Measurements from ENCODE around the gene SLC14A1. TPM values are rescaled to one million over a fixed set of nuclear protein-coding genes. Genes with fewer than 3 reads are reported as not detected.

SLC14A1 gene
- polyA plus RNA-seq, 1 donor (not counting 4 experiments of a cell fraction or from before 2014, with no cell fraction given), result not detected

GRCh38 chr18:45761512-45762114, 37.6 kb downstream of the SLC14A1 start:
- no peaks in the 10 kb centered on the region for H3K27me3 ChIP-seq (ENCODE audit: control insufficient read depth, extremely low read depth, insufficient read depth, low read length)
- dilution Hi-C loops (cut with MboI; ENCODE audit: extremely low pct_ligation_motif_present, low sequenced_read_pairs), result no loop called here
- no peaks in the 10 kb centered on the region for H4K20me1 ChIP-seq (ENCODE audit: control insufficient read depth, extremely low read depth, insufficient read depth, low read length)
- no peak for TF ChIP-seq EZH2 (IDR thresholded peaks at IDR 0.05; ENCODE audit: low read length)
- TF ChIP-seq, protein P1, sequence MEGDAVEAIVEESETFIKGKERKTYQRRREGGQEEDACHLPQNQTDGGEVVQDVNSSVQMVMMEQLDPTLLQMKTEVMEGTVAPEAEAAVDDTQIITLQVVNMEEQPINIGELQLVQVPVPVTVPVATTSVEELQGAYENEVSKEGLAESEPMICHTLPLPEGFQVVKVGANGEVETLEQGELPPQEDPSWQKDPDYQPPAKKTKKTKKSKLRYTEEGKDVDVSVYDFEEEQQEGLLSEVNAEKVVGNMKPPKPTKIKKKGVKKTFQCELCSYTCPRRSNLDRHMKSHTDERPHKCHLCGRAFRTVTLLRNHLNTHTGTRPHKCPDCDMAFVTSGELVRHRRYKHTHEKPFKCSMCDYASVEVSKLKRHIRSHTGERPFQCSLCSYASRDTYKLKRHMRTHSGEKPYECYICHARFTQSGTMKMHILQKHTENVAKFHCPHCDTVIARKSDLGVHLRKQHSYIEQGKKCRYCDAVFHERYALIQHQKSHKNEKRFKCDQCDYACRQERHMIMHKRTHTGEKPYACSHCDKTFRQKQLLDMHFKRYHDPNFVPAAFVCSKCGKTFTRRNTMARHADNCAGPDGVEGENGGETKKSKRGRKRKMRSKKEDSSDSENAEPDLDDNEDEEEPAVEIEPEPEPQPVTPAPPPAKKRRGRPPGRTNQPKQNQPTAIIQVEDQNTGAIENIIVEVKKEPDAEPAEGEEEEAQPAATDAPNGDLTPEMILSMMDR (optimal IDR thresholded peaks at IDR 0.05 in 1 of 3, IDR thresholded peaks at IDR 0.05 in 1 of 3, conservative IDR thresholded peaks at IDR 0.05 in 1 of 3; ENCODE audit: extremely low read depth in 1 of 3, insufficient read depth in 2 of 3, low read length in 3 of 3), result no peak
- no peaks in the 10 kb centered on the region for H3K9me1 ChIP-seq (ENCODE audit: control insufficient read depth, extremely low read depth, insufficient read depth, low read length)
- H3K4me3 ChIP-seq (ENCODE audit: control insufficient read depth in 2 of 3, extremely low read depth in 1 of 3, insufficient read depth in 2 of 3, low read depth in 1 of 3, low read length in 3 of 3), result no peak overlapping the region
- no peak overlapping the region for H3K4me2 ChIP-seq (ENCODE audit: control insufficient read depth, extremely low read depth, insufficient read depth, low read depth, low read length)
- no peaks in the 10 kb centered on the region for H3K36me3 ChIP-seq (ENCODE audit: control insufficient read depth in 2 of 2, extremely low read depth in 1 of 2, insufficient read depth in 2 of 2, low read length in 2 of 2)
- no peak overlapping the region for H3K27ac ChIP-seq (ENCODE audit: control insufficient read depth, insufficient read depth, low read length)
- no peak overlapping the region for H2AFZ ChIP-seq (ENCODE audit: control insufficient read depth, low read length)
- H3K4me1 ChIP-seq (ENCODE audit: control insufficient read depth, extremely low read depth, insufficient read depth, low read length), result peaks cover 10% of the 10 kb centered on the region
- H3K9me3 ChIP-seq (ENCODE audit: control insufficient read depth, low read depth, low read length), result no peaks in the 10 kb centered on the region
- H3K79me2 ChIP-seq (ENCODE audit: control insufficient read depth, insufficient read depth, low read length), result no peaks in the 10 kb centered on the region
- FAIRE-seq, result peak; percentile 13
- no peak overlapping the region for H3K9ac ChIP-seq (ENCODE audit: control insufficient read depth, extremely low read depth, insufficient read depth, low read length)
- DNase-seq (ENCODE audit: low read depth, low spot score), result no peak

- peak overlapping the region; percentile 51 for H3K27ac ChIP-seq (ENCODE audit: control insufficient read depth, insufficient read depth, low read length)
Measured at GRCh38 chr18:45764000-45764686, 40.2 kb downstream of the SLC14A1 start.

More at GRCh38 chr18:45764000-45764686, 40.2 kb downstream of the SLC14A1 start:
- no peaks in the 10 kb centered on the region for H3K27me3 ChIP-seq (ENCODE audit: control insufficient read depth, extremely low read depth, insufficient read depth, low read length)
- H2AFZ ChIP-seq (ENCODE audit: control insufficient read depth, low read length), result peak overlapping the region; percentile 84
- no peaks in the 10 kb centered on the region for H3K36me3 ChIP-seq (ENCODE audit: control insufficient read depth in 2 of 2, extremely low read depth in 1 of 2, insufficient read depth in 2 of 2, low read length in 2 of 2)
- H3K4me3 ChIP-seq (ENCODE audit: control insufficient read depth in 2 of 3, extremely low read depth in 1 of 3, insufficient read depth in 2 of 3, low read depth in 1 of 3, low read length in 3 of 3), result no peak overlapping the region
- H3K4me2 ChIP-seq (ENCODE audit: control insufficient read depth, extremely low read depth, insufficient read depth, low read depth, low read length), result peak overlapping the region; percentile 36
- FAIRE-seq, result peak; percentile 79
- dilution Hi-C loops (cut with MboI; ENCODE audit: extremely low pct_ligation_motif_present, low sequenced_read_pairs), result no loop called here
- H3K9ac ChIP-seq (ENCODE audit: control insufficient read depth, extremely low read depth, insufficient read depth, low read length), result no peak overlapping the region
- H3K9me3 ChIP-seq (ENCODE audit: control insufficient read depth, low read depth, low read length), result no peaks in the 10 kb centered on the region
- H3K9me1 ChIP-seq (ENCODE audit: control insufficient read depth, extremely low read depth, insufficient read depth, low read length), result no peaks in the 10 kb centered on the region
- TF ChIP-seq, protein P1 (optimal IDR thresholded peaks at IDR 0.05 in 1 of 3, IDR thresholded peaks at IDR 0.05 in 1 of 3, conservative IDR thresholded peaks at IDR 0.05 in 1 of 3; ENCODE audit: extremely low read depth in 1 of 3, insufficient read depth in 2 of 3, low read length in 3 of 3), result no peak
- no peak for TF ChIP-seq EZH2 (IDR thresholded peaks at IDR 0.05; ENCODE audit: low read length)
- no peaks in the 10 kb centered on the region for H4K20me1 ChIP-seq (ENCODE audit: control insufficient read depth, extremely low read depth, insufficient read depth, low read length)
- H3K79me2 ChIP-seq (ENCODE audit: control insufficient read depth, insufficient read depth, low read length), result no peaks in the 10 kb centered on the region
- DNase-seq (ENCODE audit: low read depth, low spot score), result no peak
- H3K4me1 ChIP-seq (ENCODE audit: control insufficient read depth, extremely low read depth, insufficient read depth, low read length), result peaks cover 10% of the 10 kb centered on the region
